Spleen (tissue), 7 donors: ENCODE data around the gene MREG.

Experiments used
- CTCF ChIP-seq, 11 experiments: fragments of 200-600 bp in 7 of 11; fragments of 450-650 bp in 4 of 11; sonication (generic) in 4 of 11; IDR thresholded peaks in 8 of 11; conservative IDR thresholded peaks in 3 of 11; 1 replicate in 7 of 11; 2 replicates in 4 of 11; pipeline versions ENCODE4 v1.4.0 to v1.8.0; 2016 to 2021; ENCODE audit warnings: antibody characterized with exemption in 11 of 11, inconsistent platforms in 4 of 11, mild to moderate bottlenecking in 1 of 11
- POLR2A ChIP-seq, 3 donors: fragments of 450-650 bp; IDR thresholded peaks; one replicate each; pipeline ENCODE4 v1.5.1; 2017; ENCODE audit warnings: antibody characterized with exemption in 3 of 3, mild to moderate bottlenecking in 1 of 3
- donor health status: DM: no; HTN: no; CAD: no; lungs with moderate emphysema.
- donor health status: DM: no; HTN: no; CAD: no.
- donor health status: DM: no; HTN: no; CAD: no.

GRCh38 chr2:215899141-215900074 lies 113.9 kb downstream of the MREG start:
- TF ChIP-seq CTCF (IDR thresholded peaks at IDR 0.05 in 8 of 11, conservative IDR thresholded peaks at IDR 0.05 in 3 of 11) = no peak
- no peak for TF ChIP-seq POLR2A (IDR thresholded peaks at IDR 0.05)
